Panc1 (cell line): ENCODE data around the gene NPPA. TPM values are rescaled to one million over a fixed set of nuclear protein-coding genes. Genes with fewer than 3 reads are reported as not detected.

Experiments used
- ATAC-seq: fragments of 200-7000 bp; cut with Tn5 transposase; 2 replicates; pipeline ENCODE4 v1.9.1; 2020; ENCODE audit warnings: mild to moderate bottlenecking, moderate library complexity
- BruUV-seq: library from RNA; stranded (reverse); fragments of 400-500 nt; replicated peaks from 2 replicates; lab custom pipeline; 2021; lab: Mats Ljungman, UMichigan
- CTCF ChIA-PET: fragments of 300-600 bp; sonication (Branson Sonifier 250); formaldehyde crosslinking; loops from one replicate; lab custom pipeline; 2022; ENCODE audit warnings: antibody characterized with exemption; lab: Charles Lee
- POLR2A ChIA-PET: fragments of 300-600 bp; sonication (Branson Sonifier 250); formaldehyde crosslinking; loops from one replicate; lab custom pipeline; 2022; ENCODE audit warnings: antibody characterized with exemption; lab: Charles Lee
- DNase-seq: peaks from one replicate; pipeline ENCODE4 v3.0.0-alpha.2; 2010; ENCODE audit warnings: low read depth, low spot score
- H3K27ac ChIP-seq: 2 replicates; pipeline ENCODE4 v1.5.1; 2011; ENCODE audit warnings: mild to moderate bottlenecking, low read length, inconsistent platforms
- H3K27me3 ChIP-seq: fragments of 200-500 bp; sonication (Bioruptor generic); 2 replicates; pipeline ENCODE4 v1.6.0; 2014; ENCODE audit warnings: low read length, inconsistent platforms; ENCODE audit not compliant: control insufficient read depth, insufficient read depth
- H3K36me3 ChIP-seq: fragments of 200-500 bp; sonication (Bioruptor generic); 2 replicates; pipeline ENCODE4 v1.5.1; 2014; ENCODE audit warnings: inconsistent platforms, mild to moderate bottlenecking, low read length, moderate library complexity; ENCODE audit not compliant: control insufficient read depth, insufficient read depth
- H3K4me1 ChIP-seq: 2 replicates; pipeline ENCODE4 v1.5.1; 2011; ENCODE audit warnings: inconsistent platforms, mild to moderate bottlenecking, low read length, moderate library complexity; ENCODE audit not compliant: control insufficient read depth, insufficient read depth
- H3K4me3 ChIP-seq, 2 experiments: 2 replicates each; pipeline ENCODE4 v1.5.1; 2011 to 2012; ENCODE audit warnings: low read depth in 2 of 2, low read length in 2 of 2, mild to moderate bottlenecking in 2 of 2, inconsistent platforms in 1 of 2, moderate library complexity in 1 of 2
- H3K9me3 ChIP-seq: fragments of 200-500 bp; sonication (Bioruptor generic); 2 replicates; pipeline ENCODE4 v1.5.1; 2014; ENCODE audit warnings: low read depth, mild to moderate bottlenecking, inconsistent platforms, low read length, moderate library complexity; ENCODE audit not compliant: control insufficient read depth, insufficient read depth
- CTCF ChIP-seq: fragments of 450-650 bp; IDR thresholded peaks from 2 replicates; pipeline ENCODE4 v1.5.1; 2017; ENCODE audit warnings: mild to moderate bottlenecking
- POLR2AphosphoS5 ChIP-seq: IDR thresholded peaks from 2 replicates; pipeline ENCODE4 v1.6.1; 2012; ENCODE audit warnings: mild to moderate bottlenecking, low read depth, low read length, moderate library complexity
- SIN3A ChIP-seq: IDR thresholded peaks from 2 replicates; pipeline ENCODE4 v1.6.1; 2012; ENCODE audit warnings: low read depth, mild to moderate bottlenecking, low read length, moderate library complexity, borderline replicate concordance; ENCODE audit not compliant: insufficient read depth
- TCF7L2 ChIP-seq: IDR thresholded peaks from 2 replicates; pipeline ENCODE4 v1.6.1; 2011; ENCODE audit warnings: mild to moderate bottlenecking, low read depth, low read length, inconsistent platforms
- in situ Hi-C: cut with HindIII; loops from 2 replicates; pipeline ENCODE4 v1.10.0; 2016; ENCODE audit warnings: low sequenced_read_pairs, low pct_unique_long_range_greater_than_20kb
- intact Hi-C: fragments of 100-400 bp; cut with micrococcal nuclease; formaldehyde crosslinking; loops from one replicate; pipeline ENCODE4 v1.10.0; 2022; ENCODE audit not compliant: unreplicated experiment
- total RNA-seq: library from RNA; stranded (reverse); gene quantifications from one replicate; pipeline ENCODE4 v1.2.1, GENCODE V29; 2021; ENCODE audit not compliant: unreplicated experiment
- TF ChIP-seq, protein P1 (sequence below), 2 experiments: IDR thresholded peaks; 2 replicates each; pipeline ENCODE4 v1.6.1; 2011 to 2012; ENCODE audit warnings: low read depth in 2 of 2, control low read depth in 1 of 2, low read length in 1 of 2, mild to moderate bottlenecking in 1 of 2, moderate library complexity in 1 of 2; ENCODE audit not compliant: insufficient read depth in 1 of 2

NPPA gene
- total RNA-seq, 1 experiment from 2014 or later, result not detected

DNA sequence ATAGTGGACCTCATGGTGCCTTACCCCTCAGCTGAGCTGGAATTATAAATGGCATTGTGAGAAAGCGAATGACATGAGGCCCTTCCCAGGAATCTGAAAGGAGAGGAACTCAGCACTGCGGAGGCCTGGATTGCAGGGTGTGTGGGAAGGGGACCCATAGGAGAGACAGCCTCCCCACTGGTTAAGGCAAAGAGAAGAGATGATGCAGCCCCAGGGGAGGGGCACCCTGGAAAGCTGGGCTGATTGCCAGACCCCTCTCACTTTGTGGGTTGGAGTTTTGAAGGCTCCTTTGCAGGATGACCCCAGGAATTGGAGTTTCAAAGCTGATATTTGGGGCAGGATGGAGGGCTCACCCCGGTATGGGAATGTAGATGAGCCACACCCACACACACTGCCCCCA is 9.1 kb upstream of the NPPA start:
- intact Hi-C loops (no loop called here), in situ Hi-C loops (no loop called here)
- peaks cover 6% of the 10 kb centered on the region; the same call in 1 of the 2 replicates for H3K4me1 ChIP-seq
- H3K36me3 ChIP-seq, result no peaks in the 10 kb centered on the region
- H3K27me3 ChIP-seq, result peaks cover 27% of the 10 kb centered on the region
- TF ChIP-seq TCF7L2, result no peak
- TF ChIP-seq, protein P1, sequence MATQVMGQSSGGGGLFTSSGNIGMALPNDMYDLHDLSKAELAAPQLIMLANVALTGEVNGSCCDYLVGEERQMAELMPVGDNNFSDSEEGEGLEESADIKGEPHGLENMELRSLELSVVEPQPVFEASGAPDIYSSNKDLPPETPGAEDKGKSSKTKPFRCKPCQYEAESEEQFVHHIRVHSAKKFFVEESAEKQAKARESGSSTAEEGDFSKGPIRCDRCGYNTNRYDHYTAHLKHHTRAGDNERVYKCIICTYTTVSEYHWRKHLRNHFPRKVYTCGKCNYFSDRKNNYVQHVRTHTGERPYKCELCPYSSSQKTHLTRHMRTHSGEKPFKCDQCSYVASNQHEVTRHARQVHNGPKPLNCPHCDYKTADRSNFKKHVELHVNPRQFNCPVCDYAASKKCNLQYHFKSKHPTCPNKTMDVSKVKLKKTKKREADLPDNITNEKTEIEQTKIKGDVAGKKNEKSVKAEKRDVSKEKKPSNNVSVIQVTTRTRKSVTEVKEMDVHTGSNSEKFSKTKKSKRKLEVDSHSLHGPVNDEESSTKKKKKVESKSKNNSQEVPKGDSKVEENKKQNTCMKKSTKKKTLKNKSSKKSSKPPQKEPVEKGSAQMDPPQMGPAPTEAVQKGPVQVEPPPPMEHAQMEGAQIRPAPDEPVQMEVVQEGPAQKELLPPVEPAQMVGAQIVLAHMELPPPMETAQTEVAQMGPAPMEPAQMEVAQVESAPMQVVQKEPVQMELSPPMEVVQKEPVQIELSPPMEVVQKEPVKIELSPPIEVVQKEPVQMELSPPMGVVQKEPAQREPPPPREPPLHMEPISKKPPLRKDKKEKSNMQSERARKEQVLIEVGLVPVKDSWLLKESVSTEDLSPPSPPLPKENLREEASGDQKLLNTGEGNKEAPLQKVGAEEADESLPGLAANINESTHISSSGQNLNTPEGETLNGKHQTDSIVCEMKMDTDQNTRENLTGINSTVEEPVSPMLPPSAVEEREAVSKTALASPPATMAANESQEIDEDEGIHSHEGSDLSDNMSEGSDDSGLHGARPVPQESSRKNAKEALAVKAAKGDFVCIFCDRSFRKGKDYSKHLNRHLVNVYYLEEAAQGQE (IDR thresholded peaks at IDR 0.05; ENCODE audit: insufficient read depth in 1 of 2, low read depth in 2 of 2, low read length in 1 of 2), result no peak
- no peak for TF ChIP-seq CTCF
- no peak for TF ChIP-seq SIN3A
- no peak for TF ChIP-seq POLR2AphosphoS5
- H3K4me3 ChIP-seq, result no peak overlapping the region
- no peak for DNase-seq
- H3K27ac ChIP-seq, result no peak overlapping the region
- POLR2A ChIA-PET, result no interaction called here
- BruUV-seq, result no TSS peak
- H3K9me3 ChIP-seq, result no peaks in the 10 kb centered on the region
- CTCF ChIA-PET, result no interaction called here
- ATAC-seq, result no peak

GRCh38 chr1:11855430-11855829 is 7.8 kb upstream of the NPPA start:
- H3K27me3 ChIP-seq, result peaks cover 17% of the 10 kb centered on the region
- no peak for TF ChIP-seq CTCF
- TF ChIP-seq TCF7L2, result no peak
- TF ChIP-seq POLR2AphosphoS5, result no peak
- TF ChIP-seq SIN3A, result no peak
- TF ChIP-seq, protein P1 (IDR thresholded peaks at IDR 0.05; ENCODE audit: insufficient read depth in 1 of 2, low read depth in 2 of 2, low read length in 1 of 2), result no peak
- in situ Hi-C loops (no loop called here), intact Hi-C loops (no loop called here)
- BruUV-seq, result no TSS peak
- DNase-seq, result no peak
- no peak for ATAC-seq
- H3K27ac ChIP-seq, result no peak overlapping the region
- ChIA-PET POLR2A (interaction anchor here (0.7 kb wide), 1 partner anchor 73 kb away, joined by 3 read pairs; no protein-coding TSS in a partner anchor), CTCF (no interaction called here)
- H3K9me3 ChIP-seq, result no peaks in the 10 kb centered on the region
- peaks cover 6% of the 10 kb centered on the region; the same call in 1 of the 2 replicates for H3K4me1 ChIP-seq
- H3K4me3 ChIP-seq, result no peak overlapping the region
- H3K36me3 ChIP-seq, result no peaks in the 10 kb centered on the region
